GM18907 (cell line): ENCODE measurements around the gene TTLL10.
"Not testable (repeated sequence)": the region's sequence is repeated elsewhere in the genome, so short reads cannot be mapped to it uniquely, and the experiment has no call there.

ENCODE experiments used
- ATAC-seq: cut with Tn5 transposase; IDR thresholded peaks from one replicate; pipeline ENCODE4 v1.9.1; 2021; ENCODE audit warnings: mild to moderate bottlenecking, moderate library complexity; ENCODE audit not compliant: unreplicated experiment

Gene TTLL10

DNA sequence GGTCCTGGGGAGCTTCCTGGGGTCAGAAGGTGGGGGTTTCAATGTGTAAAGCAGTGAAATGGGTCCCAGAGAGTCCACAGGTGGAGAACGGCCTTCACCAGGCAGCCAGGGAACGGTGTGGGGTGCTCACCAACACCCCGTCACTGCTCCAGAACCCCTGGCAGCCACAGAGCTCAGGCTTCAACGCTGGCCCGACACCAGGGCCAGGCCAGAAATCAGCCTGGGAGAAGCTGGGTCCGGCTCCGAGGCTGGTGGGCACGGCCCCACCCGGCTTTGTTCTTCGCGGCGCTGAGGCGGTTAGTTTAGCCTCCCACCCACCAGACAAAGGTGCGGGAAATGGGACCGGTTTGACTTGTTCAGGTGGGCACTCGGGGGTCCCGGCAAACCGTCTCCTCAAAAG, 33.0 kb upstream of the TTLL10 start:
- no peak for ATAC-seq

DNA sequence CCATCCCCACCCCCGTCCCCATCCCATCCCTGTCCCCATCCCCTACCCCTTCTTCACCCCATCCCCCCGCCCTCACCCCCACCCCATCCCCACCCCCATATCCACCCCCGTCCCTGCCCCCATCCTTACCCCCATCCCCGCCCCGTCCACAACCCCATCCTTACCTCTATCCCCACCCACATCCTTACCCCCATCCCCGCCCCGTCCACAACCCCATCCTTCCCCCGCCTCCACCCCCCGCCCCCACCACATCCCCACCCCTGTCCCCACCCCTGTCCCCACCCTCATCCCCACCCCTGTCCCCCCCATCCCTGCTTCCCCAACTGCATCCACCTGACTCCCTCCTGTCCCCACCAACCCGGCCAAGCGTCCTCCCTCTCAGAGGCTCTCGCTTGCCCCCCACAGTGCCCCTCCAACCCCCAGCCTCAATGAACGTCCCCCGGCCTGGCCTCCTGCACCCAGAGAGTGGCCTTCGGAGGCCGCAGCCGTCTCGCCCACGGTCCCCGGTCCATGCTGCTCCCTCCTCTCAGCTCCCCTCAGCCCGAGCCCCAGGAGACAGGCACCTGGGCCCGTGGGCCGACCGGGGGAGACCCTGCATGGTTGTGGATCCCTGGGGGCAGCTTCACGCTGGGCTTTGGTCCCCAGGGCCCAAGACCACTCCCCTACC, 32.3 kb upstream of the TTLL10 start:
- ATAC-seq, result no peak

DNA sequence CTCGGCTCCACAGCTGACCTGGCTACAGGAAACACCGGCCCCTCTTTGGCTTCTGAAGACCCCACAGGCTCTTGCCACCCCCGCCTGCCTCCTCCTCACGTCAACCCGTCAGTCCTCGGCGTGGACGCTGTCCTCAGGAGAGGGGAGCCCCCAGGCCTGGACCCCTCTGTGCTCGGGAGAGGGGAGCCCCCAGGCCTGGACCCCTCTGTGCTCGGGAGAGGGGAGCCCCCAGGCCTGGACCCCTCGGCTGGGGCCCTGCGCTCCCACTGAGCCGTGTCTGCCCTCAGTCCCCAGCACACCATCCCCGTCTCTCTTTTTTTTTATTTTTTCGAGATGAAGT, 31.8 kb upstream of the TTLL10 start:
- ATAC-seq, result no peak

DNA sequence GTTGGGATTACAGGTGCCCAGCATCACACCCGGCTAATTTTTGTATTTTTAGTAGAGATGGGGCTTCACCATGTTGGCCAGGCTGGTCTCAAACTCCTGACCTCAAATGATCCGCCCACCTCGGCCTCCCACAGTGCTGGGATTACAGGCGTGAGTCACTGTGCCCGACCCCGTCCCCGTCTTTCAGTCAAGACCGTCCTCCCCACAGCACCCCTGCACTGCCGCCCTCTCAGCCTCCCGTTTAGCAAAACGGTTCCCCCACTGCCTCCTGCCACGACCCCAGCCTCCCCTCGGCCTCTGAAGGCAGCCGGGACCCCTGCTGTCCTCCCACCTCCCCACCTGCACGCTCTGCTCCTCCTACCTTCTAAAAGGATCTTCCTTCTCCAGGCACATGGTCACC, 31.3 kb upstream of the TTLL10 start:
- not testable (repeated sequence) for ATAC-seq

DNA sequence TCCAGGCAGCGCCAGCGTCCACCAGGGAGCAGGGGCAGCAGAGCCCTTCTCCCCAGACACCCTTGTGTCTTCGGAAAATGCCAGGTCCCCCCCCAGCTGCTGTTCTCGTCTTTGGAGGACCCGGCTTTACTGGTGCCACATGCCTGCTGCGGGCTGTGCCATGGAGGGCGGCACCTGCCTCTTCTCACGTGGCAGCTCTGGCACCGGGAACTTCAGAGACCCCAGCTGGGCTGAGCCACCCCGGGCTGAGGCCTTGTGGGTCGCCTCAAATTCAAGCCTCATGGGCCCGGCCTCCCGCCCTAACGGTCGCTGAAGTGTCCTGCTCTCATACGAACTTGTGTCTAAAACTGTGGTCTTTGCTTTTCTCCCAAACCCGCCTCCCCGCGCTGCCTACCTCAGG, 30.8 kb upstream of the TTLL10 start:
- ATAC-seq, result no peak

DNA sequence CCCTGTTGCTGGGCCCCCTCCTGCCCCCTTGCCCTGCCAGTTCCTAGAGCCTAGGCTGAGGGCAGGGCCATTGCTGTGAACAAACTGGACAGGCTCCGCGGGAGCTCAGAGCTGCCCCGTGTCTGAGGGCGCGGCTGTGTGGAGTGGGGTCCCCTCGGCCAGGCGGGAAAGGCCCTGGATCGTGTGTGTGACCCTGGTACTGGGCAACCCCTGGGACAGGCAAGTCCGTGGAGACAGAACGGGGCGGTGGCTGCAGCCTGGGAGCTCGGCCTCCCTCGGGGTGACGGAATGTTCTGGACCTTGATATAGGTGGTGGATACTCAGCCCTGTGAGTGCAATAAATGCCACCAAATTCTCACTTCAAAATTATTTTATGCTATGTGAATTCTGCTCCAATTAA, 30.0 kb upstream of the TTLL10 start:
- no peak for ATAC-seq

DNA sequence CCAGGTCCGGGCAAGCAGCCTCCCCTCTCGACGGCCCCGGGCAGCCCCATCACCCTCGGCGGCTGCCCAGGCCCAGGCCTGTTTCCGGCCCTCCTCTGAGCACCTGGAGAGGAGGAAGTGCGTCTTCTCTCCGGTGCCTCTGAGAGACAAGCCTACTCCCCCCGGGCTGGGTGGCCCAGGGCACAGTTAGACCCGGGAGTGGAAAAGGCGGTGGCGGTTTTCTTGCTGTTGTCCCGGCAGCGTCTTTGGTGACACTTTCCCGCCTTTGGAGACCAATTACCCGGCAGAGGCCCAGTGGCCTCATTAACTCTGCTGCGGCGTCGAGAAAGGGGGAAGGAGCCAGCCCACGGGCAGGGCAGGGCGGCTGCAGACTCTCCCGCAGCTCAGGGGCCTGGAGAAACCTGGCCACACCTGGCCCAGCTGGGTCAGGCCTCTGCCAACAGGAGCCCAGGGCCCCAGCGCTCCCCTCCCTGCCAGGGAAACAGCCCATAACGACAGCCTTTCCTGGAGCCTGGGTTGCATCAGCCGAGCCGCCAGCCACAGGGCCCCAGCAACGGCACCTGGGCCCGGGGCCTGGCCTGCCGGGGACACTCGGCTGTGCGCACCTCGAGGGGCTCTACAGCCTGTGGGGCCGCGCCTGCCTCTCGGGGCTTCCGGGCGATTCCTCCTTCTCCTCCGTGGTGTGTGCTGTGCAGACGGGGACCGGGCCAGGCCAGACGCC, 29.4 kb upstream of the TTLL10 start:
- ATAC-seq, result no peak

DNA sequence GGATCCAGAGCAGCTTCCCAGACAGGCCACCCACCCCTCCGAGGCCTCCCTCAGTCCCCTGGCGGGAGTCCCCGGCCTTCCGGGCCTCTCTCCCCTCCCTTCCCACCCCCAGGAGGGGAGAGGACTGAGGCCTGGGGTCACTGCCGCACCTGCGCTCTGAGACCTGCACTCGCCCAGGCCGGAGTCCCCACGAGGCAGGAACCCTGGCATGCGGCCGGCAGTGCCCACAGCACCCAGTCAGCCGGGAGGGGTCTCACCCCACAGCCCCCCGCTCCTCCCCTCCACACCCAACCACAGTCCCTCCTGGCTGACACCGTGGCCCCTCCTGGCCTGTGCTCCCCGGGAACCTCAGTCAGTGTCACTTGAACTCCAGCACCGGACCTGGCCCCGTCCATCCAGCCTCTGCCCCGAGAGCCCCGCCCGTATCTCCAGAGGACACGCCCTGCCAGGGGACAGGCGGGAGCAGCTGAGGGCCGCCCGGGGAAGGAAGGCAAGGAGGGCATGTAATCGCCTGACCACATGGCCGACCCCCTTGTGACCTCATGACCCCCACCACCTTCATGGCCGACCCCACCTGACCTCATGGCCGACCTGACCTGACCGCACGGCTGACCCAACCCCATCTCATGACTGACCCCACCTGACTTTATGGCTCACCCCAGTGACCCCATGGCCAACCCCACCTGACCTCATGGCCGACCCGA, 28.7 kb upstream of the TTLL10 start:
- ATAC-seq, result no peak

DNA sequence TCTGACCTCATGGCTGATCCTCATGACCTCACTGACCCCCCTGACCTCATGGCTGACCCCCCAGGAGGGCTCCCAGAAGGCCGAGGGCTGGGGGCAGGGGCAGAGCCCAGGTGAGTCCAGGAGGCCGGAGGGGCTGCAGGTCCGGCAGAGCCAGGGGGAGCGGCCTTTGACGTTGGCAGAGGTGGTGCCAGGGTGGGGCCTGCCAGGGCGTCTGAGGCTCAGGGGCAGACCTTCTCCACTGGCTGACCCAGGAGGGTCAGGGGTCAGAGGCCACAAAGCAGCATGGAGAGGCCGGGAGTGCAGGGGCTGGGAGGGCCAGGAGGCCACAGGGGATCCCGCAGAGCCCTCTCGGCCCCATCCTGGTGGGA, 28.1 kb upstream of the TTLL10 start:
- no peak for ATAC-seq

DNA sequence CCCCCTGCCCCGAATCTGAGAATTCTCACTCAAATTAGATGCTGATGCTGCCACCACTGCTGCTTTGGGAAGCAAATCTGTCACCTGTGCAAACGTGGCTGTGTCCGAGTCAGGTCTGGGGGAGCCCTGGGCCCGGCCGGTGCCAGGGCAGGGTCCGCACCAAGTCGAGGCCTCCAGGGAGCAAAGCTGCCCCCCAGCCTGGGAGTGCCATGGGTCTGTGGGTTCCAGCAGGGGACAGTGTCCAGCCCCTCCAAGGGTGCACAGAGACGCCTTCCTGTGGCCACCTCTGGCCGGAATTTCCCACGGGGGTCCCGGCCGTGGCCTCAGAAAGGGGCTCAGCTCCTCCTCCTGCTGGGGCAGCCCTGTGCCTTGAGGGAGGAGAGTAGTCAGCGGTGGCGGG, 27.7 kb upstream of the TTLL10 start:
- no peak for ATAC-seq

DNA sequence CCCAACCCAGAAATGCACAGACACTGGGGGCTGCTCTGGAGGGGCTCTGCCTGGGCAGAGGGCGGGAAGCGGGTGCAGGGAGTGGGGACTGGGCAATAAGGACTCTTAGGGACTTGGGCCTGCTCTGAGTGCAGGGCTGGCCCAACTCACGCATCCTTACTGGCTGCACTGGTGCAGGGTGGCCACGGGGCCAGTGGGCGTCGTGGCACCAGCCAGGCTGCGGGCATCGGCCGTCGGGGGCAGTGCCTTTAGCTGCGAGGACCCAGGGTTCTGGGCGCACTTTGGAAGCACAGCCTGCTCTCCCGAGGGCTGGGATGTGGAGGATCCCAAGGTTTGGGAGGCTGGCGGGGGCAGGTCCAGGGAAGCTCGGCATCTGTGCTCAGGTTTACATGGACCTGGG, 27.1 kb upstream of the TTLL10 start:
- ATAC-seq, result no peak

DNA sequence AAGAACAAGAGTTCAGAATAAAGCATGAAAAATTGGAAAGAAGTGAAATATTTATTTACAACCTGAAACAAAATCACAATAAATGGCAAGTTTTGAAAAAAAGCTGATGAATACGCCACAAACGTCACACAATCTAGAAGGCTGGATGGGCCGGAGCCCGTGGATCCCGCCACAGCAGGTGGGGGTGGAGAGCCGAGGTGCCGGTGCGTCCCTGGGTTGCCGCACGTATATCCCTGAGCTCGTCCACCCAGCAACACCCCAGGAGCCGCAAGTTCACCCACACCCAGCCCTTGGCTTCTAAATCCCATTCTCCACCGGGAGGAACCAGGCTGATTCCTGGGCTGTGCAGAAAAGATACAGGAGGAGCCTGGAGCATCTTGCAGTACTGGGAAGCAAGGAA, 25.6 kb upstream of the TTLL10 start:
- no peak for ATAC-seq

DNA sequence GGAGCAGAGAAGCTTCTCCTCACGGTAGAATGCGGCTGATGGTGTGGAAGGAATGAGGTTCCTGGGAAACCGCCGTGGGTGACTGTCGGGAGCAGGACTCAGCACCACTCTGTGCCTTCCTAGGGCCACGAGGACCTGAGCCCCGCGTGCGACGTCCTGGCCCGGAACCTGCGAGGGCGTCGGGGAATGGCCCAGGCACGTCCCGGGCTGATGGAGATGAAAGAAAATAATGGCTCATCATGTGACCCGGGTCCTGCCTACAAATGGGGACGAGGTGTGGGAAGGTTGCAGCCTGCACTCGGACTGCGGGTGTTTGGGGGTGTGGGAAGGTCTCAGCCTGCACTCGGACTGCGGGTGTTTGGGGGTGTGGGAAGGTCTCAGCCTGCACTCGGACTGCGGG, 25.1 kb upstream of the TTLL10 start:
- ATAC-seq, result no peak

DNA sequence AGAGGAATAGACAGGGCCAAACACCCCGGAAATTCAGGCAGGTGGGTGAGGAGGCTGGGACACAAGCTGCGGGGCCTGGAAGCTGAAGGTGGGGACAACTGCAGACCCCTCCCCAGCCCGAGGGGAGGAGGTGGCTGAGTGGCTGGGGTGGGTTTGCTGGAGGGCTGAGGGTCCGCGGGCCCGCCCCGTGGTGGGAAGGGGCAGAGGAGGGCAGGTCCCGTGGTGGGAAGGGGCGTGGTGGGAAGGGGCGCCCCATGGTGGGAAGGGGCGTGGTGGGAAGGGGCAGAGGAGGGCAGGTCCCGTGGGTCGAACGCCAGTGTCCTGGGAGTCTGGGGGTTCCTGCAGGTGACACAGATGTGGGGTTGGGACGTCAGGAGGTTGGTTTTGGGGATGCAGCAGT, 24.3 kb upstream of the TTLL10 start:
- ATAC-seq, result no peak

DNA sequence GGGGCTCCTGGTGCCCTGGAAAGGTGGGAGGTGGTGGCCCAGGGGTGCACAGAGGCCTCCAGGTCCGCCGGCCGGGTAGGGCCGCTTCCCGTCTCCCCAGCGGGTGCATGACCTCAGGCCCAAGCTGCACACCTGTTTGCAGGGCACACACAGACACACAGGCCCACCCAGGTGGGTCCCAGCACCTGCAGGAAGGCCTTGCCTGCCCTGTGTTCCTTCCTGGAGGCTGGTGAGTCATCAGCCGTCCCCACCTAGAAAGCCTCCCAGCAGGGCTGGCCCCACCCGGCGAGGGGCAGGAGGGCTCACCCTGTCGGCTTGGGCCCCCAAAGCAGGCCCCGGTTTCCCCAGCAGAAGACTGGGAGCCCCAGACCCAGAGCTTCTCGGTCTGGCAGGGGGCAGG, 23.6 kb upstream of the TTLL10 start:
- ATAC-seq, result no peak

DNA sequence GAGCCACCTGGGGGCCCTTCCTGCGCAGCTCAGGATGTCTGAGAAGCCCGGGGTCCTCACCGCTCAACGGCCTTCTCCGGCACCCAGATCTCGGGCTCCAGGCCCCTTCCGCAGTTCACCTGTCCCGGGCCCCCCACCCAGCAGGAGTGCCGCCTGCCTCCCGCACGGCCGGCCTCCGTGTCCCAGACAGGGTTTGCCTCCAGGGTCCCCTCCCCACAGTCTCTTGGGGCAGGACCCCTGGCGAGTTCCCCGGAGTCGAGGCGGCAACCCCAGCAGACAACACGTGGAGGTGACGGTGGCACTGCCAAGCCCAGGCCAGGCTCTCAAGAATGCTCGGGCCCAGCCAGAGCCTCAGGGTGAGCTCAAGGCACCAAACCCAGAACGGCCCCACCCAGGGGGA, 22.4 kb upstream of the TTLL10 start:
- no peak for ATAC-seq

DNA sequence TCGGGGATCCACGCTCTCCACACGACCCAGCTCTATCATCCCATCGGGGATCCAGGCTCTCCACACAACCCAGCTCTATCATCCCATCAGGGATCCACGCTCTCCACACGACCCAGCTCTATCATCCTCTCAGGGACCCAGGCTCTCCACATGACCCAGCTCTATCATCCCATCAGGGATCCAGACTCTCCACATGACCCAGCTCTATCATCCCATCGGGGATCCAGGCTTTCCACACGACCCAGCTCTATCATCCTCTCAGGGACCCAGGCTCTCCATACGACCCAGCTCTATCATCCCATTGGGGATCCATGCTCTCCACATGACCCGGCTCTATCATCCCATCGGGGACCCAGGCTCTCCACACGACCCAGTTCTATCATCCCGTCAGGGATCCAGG, 21.2 kb upstream of the TTLL10 start:
- not testable (repeated sequence) for ATAC-seq

DNA sequence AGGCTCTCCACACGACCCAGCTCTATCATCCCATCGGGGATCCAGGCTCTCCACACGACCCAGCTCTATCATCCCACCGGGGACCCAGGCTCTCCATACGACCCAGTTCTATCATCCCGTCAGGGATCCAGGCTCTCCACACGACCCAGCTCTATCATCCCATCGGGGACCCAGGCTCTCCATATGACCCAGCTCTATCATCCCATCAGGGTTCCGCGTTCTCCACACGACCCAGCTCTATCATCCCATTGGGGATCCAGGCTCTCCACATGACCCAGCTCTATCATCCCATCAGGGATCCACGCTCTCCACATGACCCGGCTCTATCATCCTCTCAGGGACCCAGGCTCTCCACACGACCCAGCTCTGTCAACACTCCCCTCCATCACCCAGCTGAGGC, 20.5 kb upstream of the TTLL10 start:
- ATAC-seq, result not testable (repeated sequence)

DNA sequence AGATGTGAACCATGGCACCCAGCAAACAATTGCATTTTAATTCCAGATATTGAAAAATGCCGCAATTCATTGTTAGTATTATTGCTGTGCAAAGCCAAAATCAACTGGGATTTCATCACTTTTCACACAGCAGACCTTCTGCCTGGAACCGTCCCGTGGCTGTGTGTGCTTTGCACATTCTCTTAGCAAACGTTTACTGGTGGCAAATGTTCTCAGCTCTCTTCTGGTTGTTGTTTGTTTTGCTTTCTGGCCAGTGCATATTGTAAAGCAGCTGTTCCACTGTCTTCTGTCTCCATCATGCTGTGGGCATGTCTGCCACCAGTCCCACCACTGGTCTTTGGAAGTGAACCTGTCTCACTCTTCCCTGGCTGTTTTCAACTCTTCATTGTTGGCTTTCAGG, 19.8 kb upstream of the TTLL10 start:
- ATAC-seq, result no peak

DNA sequence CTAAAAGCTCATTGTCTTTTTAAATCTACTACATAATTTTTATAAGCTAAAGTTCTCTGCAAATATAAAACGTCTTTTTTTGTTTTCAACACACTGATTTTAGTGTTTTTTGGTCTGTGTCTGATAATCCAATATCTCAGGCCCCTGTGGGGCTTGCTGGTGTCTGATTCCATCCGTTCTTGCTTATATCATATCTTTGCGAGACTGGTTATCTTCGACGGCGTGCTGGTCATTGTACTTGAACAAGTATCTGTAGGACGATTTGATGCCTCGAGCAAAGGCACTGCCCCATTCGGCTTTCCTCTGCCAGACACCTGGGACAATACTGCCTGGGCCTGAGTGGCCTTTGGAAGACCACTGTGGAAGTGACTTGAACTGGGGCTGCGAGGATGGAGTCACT, 18.4 kb upstream of the TTLL10 start:
- ATAC-seq, result no peak

DNA sequence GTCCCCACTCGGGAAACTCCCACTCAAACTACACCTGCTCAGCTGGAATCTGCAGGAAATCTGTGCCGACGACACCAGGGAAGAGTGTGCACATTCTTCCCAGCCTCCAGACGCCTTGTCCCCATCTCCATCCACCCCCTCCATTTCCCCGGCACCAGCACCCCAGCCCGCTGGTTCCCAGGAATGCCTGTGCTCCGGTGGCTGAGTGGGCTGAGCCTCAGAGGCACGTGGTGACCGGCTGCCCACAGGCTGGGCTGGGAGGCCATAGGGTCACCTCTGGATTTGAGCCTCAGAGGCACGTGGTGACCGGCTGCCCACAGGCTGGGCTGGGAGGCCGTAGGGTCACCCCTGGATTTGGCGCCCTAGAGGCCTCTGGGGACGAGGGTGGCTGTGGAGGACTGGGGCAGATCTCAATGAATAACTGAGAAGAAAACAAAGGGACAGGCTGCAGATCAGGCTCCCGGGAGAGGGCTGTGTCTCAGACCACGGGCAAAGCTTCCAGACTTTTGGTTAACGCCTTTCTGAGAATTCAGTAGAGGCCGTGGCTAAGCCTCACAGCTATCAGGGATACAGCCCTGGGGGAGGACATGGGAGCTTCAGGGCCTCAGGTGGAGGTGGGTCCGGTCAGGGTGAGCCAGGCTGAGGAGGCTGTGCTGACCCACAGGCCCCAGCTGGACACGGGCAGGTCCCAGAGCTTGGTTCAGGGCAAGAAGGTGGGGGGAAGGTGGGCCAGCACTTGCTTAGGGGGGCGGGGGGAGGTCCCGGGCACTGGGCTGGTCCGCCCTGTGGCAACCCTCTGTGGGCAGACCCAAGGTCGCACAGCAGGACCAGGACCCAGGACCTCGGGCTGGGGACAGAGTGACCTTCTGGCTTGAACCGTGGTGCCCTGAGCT, 17.3 kb upstream of the TTLL10 start:
- no peak for ATAC-seq

DNA sequence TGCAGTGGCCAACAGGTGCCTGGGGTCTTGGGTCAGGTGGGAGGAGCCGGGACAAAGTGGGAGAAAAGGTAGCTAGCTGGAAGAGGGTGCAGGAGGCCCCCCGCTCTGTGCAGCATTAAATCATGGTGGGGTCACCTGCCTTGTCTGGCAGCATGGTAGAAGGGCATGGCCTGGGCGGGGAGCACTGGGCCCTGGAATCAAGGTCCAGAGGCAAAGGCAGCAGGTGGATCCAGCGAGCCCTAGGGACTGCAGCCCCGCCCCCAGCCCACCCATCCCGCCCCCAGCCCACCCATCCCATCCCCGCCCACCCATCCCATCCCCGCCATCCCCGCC, 16.7 kb upstream of the TTLL10 start:
- no peak for ATAC-seq
